Fibroblast of skin of right biceps (primary cell): ENCODE data around the gene ITSN1.
"Not testable (repeated sequence)": the region's sequence is repeated elsewhere in the genome, so short reads cannot be mapped to it uniquely, and the experiment has no call there.

Experiments
- DNase-seq: peaks from one replicate; pipeline ENCODE4 v3.0.0-alpha.2; 2013

Gene ITSN1

GRCh38 chr21:33684068-33684467 is 41.8 kb downstream of the ITSN1 start:
- no peak for DNase-seq

GRCh38 chr21:33684923-33685560 is 42.7 kb downstream of the ITSN1 start:
- no peak for DNase-seq

- DNase-seq: peak; percentile 89
Observed at GRCh38 chr21:33685613-33686197, 43.4 kb downstream of the ITSN1 start.

GRCh38 chr21:33686386-33686785 is 44.1 kb downstream of the ITSN1 start:
- DNase-seq: no peak

- no peak for DNase-seq
Observed at GRCh38 chr21:33687634-33688033, 45.3 kb downstream of the ITSN1 start.

- DNase-seq: peak; percentile 57
Observed at GRCh38 chr21:33688353-33688752, 46.1 kb downstream of the ITSN1 start.

GRCh38 chr21:33690874-33691273 is 48.6 kb downstream of the ITSN1 start:
- DNase-seq: no peak

- DNase-seq: no peak
Observed at GRCh38 chr21:33691945-33692603, 49.8 kb downstream of the ITSN1 start.

- DNase-seq: no peak
Observed at GRCh38 chr21:33695813-33696212, 53.5 kb downstream of the ITSN1 start.

GRCh38 chr21:33696465-33696864 is 54.2 kb downstream of the ITSN1 start:
- no peak for DNase-seq

GRCh38 chr21:33698087-33698860 is 56.0 kb downstream of the ITSN1 start:
- DNase-seq: no peak

- DNase-seq: no peak
Observed at GRCh38 chr21:33699277-33699676, 57.0 kb downstream of the ITSN1 start.

GRCh38 chr21:33700491-33700890 is 58.2 kb downstream of the ITSN1 start:
- DNase-seq: no peak

GRCh38 chr21:33703750-33704606 is 61.7 kb downstream of the ITSN1 start:
- no peak for DNase-seq

GRCh38 chr21:33707846-33708245 is 65.5 kb downstream of the ITSN1 start:
- DNase-seq: no peak

GRCh38 chr21:33708874-33709273 is 66.6 kb downstream of the ITSN1 start:
- DNase-seq: no peak

GRCh38 chr21:33712022-33712803 is 69.9 kb downstream of the ITSN1 start:
- no peak for DNase-seq

- DNase-seq: no peak
Observed at GRCh38 chr21:33721081-33721480, 78.8 kb downstream of the ITSN1 start.

GRCh38 chr21:33729139-33729538 is 86.8 kb downstream of the ITSN1 start:
- DNase-seq: not testable (repeated sequence)

- no peak for DNase-seq
Observed at GRCh38 chr21:33729641-33730040, 87.3 kb downstream of the ITSN1 start.

GRCh38 chr21:33731447-33731846 is 89.1 kb downstream of the ITSN1 start:
- no peak for DNase-seq

GRCh38 chr21:33732038-33732437 is 89.7 kb downstream of the ITSN1 start:
- DNase-seq: no peak
